HS-5 (cell line): ENCODE results near the gene ZBED4.
A peak's percentile ranks its signal among the peaks of the same experiment; 100 is the strongest.

Experiments
- DNase-seq: peaks from one replicate; pipeline ENCODE4 v3.0.0-alpha.2; 2012; ENCODE audit warnings: low read depth

ZBED4 gene

DNA sequence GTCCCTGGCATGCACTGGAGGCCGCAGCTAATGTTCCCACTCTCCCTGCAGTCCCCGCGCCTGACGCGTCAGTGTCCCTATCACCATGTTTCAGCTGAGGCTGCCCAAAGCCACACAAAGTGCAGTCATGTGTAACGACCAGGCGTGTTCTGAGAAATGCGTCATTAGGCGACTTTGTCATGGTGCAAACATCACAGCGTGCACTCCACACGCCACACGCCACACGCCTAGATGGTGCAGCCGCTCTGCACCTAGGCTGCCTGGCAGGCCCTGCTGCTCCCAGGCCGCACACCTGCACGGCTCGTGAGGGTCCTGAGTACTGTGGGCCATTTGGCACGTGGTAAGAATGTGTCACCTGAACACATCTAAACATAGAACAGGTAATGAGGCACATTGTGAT lies 67.2 kb downstream of the ZBED4 start:
- DNase-seq = no peak

DNA sequence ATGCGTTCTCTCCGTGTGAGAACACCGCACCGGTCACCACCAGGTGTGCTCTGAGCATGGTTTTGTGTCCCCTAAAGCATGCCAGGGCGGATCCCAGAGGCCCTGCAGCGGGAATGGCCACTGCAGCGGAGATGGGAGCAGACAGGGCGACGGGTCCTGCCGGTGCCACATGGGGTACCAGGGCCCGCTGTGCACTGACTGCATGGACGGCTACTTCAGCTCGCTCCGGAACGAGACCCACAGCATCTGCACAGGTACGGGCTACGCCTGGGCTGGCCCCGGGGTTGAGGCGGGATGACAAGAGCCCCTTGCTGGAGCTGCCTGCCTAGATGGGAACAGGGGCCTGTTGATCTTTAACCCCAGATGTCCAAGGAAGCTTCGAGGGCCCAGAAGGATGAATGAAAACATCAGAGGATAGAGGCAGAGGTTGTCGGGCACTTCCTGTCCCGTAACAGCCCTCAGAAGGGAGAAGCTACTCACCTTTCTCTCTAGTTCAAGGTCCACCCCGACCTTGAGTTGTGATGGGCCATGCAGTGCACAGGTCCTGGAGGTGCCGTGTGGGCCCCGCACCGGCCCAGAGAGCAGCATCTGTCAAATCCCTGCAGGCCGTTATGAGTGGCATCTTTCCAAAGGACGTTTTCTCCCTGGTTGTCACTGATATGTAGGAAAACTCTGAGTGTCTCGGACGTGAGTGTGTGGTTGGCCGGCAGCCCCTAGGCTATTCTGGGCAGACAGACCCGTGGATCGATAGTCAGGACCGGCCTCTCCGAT lies 68.0 kb downstream of the ZBED4 start:
- DNase-seq = no peak

DNA sequence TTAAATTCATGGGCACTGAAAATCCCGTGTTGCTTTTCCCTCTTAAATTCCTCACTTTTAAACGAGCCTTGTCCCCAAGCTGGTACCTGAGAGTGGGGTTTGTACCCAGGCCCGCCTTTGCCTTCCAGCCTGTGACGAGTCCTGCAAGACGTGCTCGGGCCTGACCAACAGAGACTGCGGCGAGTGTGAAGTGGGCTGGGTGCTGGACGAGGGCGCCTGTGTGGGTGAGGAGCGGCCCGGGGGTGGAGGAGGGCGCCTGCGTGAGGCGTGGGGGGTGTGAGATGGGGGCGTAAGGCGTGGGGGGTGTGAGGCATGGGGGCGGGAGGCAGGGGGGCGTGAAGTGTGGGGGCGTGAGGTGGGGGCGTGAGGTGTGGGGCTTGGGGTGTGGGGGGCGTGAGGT lies 68.8 kb downstream of the ZBED4 start:
- DNase-seq = no peak

DNA sequence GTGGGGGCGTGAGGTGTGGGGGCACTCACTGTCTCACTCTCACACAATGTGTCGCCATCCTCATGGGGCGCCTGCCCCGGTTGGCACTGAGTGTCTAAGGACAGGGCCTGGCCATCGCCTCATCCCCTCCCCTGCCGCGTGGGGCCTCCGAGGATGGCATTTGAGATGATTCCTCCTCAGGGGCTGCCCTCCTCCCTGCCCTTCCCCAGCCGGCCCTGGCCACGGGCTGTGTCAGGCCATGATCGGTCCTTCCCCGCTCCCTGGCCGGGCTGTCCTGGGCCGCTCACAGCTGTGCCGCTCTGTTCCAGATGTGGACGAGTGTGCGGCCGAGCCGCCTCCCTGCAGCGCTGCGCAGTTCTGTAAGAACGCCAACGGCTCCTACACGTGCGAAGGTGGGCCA lies 69.3 kb downstream of the ZBED4 start:
- DNase-seq = no peak

DNA sequence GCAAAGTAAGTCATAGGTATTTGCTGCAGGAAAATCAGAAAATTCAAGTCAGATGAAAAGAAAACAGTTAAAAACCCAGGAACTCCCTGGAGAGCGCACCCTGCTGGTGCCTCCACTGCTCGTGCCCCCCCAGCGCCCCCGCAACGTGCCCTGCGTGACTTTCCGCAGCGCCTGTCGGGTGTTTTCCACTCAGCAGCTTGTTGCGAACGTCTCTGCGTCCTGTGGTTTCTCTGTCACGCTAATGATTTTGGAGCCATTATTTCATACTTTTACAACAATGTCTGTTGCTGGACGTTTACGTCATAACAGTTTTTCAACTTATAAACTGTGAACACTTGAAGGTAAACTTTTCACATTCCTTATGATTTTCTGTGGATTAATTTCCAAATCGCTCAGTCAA lies 69.8 kb downstream of the ZBED4 start:
- no peak for DNase-seq

DNA sequence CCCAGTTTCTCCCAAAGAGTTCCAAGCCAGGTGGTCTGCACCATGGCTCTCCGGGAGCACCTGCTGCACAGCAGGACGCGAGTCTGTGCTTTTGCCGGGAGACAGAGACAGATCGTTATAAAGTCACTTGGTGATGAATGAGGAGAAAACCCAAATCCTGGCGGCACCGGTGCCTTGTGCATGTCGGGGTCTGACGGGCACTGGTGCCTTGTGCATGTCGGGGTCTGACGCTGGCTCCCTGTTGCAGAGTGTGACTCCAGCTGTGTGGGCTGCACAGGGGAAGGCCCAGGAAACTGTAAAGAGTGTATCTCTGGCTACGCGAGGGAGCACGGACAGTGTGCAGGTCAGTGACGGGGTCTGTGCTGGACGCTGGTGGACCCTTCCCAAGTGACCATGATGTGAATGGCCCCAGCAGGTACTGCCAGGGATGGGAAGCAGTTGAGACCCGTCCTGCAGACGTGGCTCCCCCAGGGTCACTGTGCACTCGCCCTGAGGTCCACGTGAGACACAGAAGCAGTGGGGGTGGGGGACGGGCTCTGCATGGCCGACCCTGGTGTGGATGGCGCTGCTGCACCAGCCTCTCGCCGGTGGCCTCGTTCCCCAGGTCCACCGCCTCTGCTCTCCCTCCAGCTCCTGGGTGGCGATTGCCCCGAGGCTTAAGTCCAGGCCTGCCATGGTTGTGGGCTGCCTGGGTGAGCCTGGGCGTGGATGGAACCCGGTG lies 70.6 kb downstream of the ZBED4 start:
- DNase-seq = no peak

DNA sequence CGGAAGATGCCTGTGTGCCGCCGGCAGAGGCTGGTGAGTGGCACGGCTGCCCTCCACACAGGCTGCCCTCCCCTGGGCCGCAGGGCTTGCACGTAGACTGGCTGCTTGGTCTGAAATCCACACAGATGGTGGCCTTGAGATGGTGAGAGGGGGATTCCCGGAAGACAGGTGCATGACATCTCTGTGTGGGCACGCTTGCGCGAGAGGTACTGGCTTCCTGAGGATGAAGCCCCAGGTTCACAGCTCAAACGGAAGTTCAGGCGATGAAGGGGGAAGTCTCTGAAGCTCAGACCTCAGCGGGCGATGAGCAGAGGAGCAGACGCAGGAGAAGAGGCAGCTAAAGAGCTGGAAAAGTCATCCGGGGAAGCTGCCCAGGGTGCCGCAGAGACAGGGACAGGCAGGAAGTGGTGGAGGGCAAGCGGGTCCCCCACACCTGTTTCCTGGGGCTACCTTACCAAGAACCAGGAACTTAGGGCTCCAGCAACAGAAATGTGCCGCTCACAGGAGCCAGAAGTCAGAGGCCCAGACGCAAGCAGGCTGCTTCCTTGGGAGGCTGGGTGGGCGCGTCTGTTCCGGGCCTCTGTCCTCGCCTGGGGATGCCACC lies 72.0 kb downstream of the ZBED4 start:
- DNase-seq = no peak

DNA sequence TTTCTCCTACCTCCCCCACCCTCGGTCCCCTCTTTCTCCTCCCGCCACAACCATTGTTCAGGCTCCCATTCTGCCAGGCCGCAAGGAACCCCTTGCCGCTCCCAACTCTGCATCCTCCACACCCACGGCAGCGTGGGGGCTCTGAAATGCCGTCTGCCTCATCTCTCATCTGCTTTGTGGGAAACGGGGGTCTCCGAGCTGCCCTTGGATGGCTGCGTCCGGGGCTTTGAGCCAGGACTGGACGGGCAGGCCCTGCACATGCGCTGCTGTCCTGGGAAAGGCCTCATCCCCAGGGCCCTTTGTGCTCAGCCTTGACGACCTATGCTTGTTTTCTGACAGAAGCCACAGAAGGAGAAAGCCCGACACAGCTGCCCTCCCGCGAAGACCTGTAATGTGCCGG lies 73.3 kb downstream of the ZBED4 start:
- DNase-seq = no peak

DNA sequence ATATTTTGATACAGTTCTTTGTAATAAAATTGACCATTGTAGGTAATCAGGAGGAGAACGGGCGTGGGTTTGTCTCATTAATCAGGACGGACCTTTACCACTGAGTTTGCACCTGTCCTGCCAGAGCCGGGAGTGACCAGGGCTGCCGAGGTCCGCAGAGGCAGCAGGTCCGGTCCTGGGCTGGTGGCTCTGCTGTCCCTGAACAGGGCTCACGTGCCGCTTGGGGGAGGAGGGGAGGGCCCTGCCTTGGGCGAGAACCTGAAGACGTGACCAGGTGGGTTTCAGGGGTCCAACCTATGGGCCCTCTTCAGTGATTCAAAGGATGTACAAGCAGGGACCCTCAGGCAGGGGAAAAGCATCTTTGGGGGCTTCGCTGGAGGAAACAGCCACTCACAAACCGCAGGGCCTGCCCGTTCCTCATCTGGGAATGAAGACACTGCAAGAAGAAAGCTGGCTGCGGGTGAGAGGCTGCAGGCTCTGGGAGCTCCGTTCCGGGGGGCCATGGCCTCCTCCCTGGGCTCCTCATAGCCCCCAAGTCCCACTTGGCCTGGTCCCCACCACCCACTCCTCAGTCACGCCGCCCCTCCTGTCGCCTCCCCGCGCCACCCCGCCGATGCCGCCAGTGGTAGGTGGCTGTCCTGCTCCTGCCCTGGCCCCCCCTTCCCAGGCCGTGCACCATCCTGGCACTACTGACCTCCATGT lies 74.0 kb downstream of the ZBED4 start:
- no peak for DNase-seq

DNA sequence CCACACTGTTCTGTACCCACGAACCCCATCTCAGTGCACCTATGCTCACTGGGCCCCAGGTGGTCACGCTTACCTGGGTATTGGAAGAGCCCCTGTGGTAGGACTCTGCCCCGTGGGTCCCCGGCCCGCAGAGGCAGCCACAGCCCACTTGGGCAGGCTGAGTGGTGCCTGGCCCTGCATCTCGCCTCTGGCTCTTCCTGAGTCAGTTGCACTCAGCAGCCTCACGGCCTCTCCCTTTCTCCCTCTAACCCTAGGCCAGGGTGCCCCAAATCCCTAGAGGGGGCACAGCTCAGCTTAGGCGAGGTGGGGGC lies 74.5 kb downstream of the ZBED4 start:
- no peak for DNase-seq

DNA sequence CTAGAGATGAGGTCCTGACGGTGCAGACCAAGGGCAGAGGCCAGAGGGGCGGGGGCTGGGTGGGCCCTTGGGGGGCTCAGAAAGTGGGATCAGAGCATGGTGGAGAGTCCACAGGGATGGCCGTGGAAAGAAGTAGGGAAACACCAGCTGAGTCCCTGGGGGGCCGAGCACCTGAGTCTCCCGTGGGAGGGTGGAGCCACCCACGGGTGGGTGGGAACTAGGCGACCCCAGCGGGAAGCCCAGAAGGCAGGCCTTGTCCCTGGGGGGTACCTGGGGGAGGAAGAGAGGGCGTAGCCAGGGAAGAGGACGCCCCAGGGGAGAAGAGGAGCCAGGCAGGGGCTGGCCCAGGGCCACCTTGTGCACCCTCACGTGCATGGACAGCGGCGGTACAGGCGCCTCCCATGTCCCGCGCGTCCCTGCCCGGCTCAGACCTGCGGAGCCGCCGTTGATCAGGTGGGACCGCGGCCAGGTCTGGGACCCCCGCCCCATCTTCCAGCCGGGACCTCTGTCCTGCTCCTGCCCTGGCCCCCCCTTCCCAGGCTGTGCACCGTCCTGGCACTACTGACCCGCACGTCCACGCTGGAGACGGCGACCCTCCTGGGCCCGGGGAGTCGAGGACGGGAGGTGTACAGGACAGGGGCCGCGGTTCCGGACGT lies 75.0 kb downstream of the ZBED4 start:
- DNase-seq = no peak

DNA sequence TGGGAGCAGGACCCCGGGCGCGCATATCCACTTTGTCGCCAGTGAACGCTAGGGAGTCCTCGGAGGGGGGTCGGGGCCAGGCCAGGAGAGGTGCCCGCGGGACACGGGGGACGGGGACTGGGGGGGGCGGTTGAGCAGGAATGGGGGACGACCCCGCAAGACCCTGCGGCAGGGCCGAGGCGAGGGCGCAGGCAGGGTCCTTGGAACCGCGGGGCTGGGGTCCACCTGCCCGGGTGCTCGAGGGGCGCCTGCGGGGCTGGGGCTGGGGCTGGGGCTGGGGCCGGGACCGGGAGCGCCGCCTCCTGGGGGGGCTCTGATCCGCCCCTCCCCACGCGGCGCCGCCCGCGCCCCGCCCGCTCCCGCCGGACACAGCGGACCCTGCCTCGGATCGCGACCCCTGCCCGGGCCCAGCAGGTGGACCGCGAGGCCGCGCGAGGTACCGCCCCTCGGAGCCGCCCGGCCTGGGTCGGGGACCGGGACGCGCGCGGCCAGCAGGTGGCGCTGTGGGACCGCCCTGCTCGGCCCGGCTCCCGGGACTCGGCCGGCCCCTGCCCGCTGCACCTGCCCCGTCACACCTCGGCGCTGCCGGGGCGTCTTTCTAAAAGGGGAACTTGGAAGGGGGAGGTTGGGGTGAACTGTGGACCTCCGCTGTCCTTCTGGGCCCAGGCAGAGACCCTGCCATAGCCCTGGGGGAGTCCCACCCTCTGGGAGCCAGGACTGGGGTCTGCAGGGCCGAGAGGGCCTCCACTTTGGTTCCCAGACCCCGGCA lies 75.8 kb downstream of the ZBED4 start:
- DNase-seq = no peak

DNA sequence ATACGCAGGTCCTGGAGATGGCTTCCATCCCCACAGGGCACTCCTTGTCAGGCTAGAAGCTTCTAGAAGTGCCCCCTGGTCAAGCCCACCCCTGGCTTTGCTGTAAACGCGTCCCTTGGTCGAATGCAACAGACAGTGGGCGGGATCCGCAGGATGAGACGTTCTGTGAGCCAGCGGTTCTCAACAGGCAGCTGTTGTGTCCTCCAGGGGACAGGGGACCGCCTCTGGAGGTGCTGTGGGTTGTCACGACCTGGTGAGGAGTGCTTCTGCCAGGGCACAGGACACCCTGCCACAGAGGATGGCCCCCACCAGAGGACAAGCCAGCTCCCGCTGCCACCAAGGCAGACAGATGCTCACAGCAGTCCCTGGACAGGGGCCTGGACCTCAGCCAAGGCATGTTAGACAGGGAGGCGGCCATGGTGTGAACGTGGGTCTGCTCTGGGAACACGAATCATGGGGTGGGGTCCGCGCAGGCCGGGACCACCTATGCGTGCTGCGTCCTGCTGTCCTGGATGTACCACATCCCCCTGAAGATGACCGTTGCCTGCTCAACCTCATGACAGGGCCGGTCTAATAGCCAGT lies 76.4 kb downstream of the ZBED4 start:
- DNase-seq = no peak

DNA sequence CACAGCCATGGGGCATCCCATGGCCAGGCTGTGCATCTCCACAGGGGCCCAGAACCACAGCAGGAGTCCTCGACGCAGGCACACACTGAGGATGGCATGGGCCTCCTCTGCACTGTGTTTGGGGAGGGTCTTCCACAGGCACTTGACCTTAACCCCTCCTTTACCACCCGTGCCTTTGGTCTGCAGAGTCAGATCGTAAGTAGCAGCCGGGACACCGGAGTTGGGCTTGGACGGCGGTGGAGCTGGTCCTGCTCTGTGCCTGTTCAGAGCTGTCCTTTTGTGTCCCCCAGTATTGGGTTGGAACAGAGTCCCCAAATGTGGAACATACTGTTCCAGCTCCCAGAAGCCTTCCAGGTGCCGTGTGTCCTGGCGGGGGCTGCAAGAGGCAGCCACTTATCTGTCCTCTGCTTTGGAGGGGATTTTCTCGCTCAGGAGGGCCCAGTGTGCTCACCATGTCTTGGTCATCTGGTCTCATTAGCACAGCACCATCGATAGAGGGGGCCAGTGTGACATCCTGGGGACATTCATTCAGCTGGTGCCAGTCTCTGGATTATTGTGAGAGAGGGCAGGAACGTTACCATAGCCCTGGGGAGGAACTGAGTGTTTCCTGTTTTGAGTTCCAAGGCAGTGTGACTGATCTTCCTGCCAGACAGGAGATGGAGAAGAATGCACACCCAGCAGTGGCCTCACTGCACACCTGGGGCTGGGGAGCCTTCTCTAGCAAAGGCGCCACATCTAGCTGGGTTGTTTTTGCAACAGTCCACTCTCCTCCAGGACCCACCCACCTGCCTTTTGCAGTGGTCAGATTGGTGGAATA lies 77.2 kb downstream of the ZBED4 start:
- DNase-seq = peak; percentile 53

DNA sequence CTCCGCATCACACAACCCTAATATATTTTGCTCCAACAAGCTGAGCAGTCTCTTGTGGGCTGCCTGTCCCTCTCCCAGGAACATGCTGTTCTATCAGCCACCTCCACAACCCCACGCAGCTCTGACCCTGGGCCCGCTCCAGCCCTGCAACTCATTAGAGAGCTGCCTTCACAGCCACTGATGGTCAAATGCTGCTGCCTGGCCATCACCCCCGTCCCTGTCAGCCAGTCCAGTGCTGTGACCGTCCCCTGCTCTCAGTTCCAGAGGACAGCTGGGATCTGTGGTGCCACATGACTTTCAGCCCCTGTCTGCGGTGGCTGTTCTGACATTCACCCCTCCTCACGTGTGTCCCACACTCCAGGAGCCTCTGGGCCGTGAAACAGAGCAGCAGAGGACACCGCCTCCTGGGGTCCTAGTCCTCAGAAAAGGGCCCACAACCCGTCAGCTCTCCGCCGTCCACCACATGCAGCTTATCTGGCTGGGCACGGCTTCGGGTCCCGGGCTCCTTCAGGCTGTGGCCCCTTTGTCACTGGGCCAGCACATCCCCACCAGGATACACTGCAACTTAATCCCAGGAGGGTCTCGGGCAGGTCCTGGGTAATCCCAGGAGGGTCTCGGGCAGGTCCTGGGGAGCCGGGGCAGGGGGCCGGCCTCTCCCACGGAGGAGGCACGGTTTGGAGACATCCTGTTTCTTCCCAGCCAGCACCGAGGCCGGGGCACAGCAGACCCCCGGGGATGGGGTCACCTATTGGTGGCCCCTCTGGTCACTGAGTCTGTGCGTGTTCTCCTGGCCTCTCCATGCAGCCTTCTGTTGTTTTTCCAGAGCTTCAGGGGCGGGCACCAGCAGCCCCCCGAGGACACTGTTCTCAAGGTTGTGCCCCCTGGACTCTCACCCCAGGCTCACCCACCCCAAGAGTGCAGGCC lies 79.9 kb downstream of the ZBED4 start:
- no peak for DNase-seq

DNA sequence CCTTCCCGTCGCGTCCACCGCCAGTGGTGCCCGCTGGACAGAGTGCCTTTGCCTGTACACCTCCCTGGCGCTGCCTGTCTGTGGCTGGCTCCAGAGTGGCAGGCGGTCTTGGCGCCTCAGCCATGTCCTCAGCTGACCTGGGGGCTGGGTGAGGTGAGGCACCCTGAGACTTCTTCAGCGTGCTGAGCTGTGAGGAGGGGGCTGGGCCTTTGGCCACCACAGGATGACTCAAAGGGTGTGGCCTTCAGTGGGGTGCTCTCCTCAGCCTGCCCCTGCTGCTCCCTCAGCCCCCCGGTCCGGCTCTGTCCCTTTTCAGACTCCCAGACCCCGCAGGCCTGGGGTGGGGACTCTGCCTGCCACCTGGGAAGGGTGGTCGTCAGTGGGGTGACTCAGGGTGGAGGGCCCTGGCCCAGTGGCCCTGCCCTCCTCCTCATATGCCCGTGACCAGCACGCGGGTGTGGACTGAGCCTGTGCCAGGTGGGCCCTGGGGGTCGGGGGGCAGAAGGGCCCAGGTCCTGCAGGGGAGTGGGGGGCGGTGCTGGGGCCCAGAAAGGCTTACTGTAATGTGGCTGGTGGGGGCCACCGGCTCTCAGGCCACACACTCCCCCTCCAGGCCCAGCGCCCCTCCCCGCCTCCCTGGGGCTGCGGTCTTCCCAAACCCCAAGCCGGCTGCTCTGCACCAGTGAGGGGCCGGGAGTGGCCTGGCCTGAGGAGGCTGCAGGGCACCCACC lies 80.7 kb downstream of the ZBED4 start:
- DNase-seq = no peak

DNA sequence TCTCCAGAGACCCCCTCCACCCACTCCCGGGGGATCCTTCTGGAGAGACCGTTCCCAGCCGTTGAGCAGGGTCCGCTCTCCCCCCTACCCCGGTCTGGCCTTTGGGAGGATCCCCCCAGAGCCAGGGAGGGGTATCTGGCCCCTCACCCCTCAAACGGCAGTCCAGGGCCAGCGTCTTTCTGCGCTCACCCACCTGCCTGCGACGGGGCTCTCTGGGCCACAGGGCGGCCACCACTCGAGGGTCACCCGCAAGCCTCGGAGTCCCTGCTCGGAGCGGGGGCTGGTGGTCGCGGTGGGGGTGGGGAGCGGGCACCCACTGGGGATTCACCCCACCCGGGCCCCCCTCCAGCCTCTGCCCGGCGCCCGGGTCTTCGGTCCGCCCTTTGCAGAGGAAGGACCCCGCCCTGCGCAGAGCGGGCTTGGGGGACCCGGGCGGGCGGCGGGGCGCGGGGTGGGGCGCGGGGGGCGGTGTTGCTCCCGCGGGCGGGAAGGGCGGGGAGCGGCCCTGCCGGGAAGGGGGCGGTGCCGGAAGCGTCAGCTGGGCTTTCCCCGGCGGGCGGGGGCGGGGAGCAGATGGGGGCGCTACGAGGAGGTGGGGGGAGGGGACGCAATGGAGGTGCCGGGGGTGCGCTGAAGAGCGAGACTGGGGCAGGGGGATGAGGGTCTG lies 81.4 kb downstream of the ZBED4 start:
- no peak for DNase-seq

DNA sequence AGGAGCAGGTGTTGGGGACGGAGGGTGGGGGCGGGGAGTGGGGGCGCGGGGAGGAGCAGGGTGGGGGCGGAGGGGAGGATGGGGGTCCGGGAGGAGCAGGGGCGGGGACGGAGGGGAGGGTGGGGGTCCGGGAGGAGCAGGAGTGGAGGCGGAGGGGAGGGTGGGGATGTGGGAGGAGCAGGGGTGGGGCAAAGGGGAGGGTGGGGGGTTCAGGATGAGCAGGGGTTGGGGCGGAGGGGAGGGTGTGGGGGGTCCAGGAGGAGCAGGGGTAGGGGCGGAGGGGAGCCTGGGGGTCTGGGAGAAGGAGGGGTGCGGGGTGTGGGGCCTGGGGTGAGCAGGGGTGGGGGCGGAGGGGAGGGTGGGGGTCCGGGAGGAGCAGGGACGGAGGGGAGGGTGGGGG lies 81.9 kb downstream of the ZBED4 start:
- no peak for DNase-seq
